ENCODE results near the gene ALOX15B. TPM values are rescaled to one million over a fixed set of nuclear protein-coding genes. Genes with fewer than 3 reads are reported as not detected.
A peak's percentile ranks its signal among the peaks of the same experiment; 100 is the strongest.

Gene ALOX15B
- total and polyA plus RNA-seq, 2 of the 13 experiments (the other 11 are each of a cell fraction or from before 2014, with no cell fraction given): not detected

DNA sequence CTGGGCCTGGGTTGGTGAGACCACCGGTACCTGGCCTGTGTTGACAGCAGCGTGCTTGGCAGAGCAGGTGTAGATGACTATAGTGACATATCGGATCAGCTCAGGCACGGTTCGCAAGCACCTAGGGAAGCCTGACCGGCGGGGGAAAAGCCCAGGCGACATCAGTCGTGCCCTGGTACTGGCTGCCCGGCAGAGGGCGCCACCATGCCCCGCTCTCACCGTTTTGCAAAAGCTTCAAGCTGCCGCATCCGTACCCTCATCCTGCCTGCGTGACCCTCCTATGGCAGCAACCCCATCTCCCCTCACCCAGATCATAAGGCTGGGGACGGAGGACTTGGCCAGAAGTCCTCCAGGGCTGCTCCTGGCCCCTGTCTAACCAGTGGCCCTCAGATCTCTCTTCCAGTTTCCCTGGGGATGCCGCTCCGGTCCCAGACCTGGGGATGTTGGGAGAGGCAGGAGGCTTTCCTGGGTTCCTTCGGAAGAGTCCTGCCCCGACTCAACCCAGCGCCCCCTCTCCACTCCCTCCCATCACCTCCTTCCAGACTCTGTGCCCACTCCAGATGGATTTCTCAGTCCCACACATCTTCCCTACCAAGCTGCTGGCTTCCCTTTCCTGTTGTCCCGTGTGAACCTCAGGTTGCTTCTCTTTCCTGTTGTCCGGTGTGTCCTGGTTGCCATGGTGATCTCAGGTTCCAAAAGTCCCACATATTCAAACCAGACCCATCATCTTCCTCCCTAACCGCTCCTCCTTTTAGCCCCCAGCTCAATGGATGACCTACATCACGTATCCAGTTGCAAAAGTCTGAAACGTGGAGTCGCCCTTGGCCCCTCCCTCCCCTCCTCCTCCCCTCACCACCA, 35.0 kb downstream of the ALOX15B start (continued):
- no peak for TF ChIP-seq ZBTB40 (IDR thresholded peaks at IDR 0.05)
- 0 out of 2 replicates have a peak, but pooled peaks have one; percentile 23 for TF ChIP-seq ZBTB40 (CRISPR knock-in tag; IDR thresholded peaks at IDR 0.05)
- TF ChIP-seq, protein P1, sequence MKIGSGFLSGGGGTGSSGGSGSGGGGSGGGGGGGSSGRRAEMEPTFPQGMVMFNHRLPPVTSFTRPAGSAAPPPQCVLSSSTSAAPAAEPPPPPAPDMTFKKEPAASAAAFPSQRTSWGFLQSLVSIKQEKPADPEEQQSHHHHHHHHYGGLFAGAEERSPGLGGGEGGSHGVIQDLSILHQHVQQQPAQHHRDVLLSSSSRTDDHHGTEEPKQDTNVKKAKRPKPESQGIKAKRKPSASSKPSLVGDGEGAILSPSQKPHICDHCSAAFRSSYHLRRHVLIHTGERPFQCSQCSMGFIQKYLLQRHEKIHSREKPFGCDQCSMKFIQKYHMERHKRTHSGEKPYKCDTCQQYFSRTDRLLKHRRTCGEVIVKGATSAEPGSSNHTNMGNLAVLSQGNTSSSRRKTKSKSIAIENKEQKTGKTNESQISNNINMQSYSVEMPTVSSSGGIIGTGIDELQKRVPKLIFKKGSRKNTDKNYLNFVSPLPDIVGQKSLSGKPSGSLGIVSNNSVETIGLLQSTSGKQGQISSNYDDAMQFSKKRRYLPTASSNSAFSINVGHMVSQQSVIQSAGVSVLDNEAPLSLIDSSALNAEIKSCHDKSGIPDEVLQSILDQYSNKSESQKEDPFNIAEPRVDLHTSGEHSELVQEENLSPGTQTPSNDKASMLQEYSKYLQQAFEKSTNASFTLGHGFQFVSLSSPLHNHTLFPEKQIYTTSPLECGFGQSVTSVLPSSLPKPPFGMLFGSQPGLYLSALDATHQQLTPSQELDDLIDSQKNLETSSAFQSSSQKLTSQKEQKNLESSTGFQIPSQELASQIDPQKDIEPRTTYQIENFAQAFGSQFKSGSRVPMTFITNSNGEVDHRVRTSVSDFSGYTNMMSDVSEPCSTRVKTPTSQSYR (CRISPR knock-in tag; IDR thresholded peaks at IDR 0.05; ENCODE audit: borderline replicate concordance): no peak
- TF ChIP-seq ZNF550 (CRISPR knock-in tag; IDR thresholded peaks at IDR 0.05; ENCODE audit: borderline replicate concordance): no peak
